ENCODE measurements around the gene COPS7A. TPM values are rescaled to one million over a fixed set of nuclear protein-coding genes. Genes with fewer than 3 reads are reported as not detected.

COPS7A gene
- total RNA-seq, 2 experiments from 2014 or later: 26.9 to 29.7 TPM

DNA sequence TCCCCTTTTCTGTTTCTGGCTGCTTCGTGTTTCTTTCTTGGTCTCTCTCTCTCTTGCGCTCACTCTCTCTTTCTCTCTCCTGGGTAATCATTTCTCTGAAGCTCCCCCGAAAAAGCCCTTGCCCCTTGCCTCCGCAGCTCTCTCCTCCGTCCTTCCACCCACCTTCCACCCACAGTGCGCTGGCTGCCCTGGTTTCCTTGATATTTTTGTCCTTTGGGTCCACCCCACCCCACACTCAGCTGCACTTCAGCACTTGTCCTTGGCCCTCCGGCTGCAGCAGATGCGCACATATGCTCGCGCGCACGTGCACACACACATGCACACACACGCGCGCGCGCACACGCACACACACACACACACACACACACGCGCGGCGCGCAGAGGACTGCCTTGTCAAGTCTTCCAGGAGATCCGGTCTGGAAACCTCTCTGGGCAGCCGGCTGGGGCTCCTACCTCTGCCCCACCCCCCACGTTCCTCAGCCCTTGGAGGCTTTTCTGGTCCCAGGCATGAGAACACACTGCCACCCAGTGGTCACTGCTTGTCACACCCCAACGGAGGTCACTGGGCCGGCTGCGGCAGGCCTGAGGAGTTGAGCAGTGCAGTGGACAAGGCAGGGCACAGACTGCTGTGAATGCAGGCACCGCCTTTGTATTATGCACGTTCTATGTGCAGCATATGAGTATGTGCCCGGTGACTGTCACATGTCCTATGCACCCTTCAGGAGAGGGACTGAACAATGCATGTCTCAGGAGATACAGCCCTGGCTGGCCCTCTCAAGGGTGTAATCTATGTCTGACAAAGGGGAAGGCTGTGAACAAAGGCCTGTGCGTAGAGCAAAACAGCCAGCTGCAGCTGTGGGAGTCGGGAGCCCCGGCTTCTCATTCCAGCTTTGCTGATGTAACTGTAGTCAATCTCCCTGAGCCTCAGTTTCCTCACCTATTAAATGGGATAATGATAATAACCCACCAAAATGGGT is 55.0 kb downstream of the COPS7A start:
- H3K4me3 Mint-ChIP-seq: peak overlapping the region; percentile 66
- peak; percentile 94 for DNase-seq
- H3K9me3 Mint-ChIP-seq (ENCODE audit: insufficient read depth): no peaks in the 10 kb centered on the region
- CTCF ChIA-PET: interaction anchor here (0.6 to 20.8 kb wide), 18 partner anchors 9 to 166 kb away, joined by 3 to 378 read pairs (median 4); partner anchors contain the start of genes CD4, LAG3, MLF2 and PTMS
- H3K27ac Mint-ChIP-seq: peak overlapping the region; percentile 79
- H3K36me3 Mint-ChIP-seq (ENCODE audit: low read depth): peaks cover 27% of the 10 kb centered on the region
- peaks cover 59% of the 10 kb centered on the region for H3K4me1 Mint-ChIP-seq (ENCODE audit: low read depth)
- no peaks in the 10 kb centered on the region for H3K27me3 Mint-ChIP-seq (ENCODE audit: low read depth)
- POLR2A ChIA-PET: interaction anchor here (0.6 to 9.3 kb wide), 4 partner anchors 12 to 211 kb away, joined by 3 to 66 read pairs (median 5); partner anchors contain the start of genes MLF2, NOP2 and PTMS
- peak; percentile 79 for ATAC-seq

DNA sequence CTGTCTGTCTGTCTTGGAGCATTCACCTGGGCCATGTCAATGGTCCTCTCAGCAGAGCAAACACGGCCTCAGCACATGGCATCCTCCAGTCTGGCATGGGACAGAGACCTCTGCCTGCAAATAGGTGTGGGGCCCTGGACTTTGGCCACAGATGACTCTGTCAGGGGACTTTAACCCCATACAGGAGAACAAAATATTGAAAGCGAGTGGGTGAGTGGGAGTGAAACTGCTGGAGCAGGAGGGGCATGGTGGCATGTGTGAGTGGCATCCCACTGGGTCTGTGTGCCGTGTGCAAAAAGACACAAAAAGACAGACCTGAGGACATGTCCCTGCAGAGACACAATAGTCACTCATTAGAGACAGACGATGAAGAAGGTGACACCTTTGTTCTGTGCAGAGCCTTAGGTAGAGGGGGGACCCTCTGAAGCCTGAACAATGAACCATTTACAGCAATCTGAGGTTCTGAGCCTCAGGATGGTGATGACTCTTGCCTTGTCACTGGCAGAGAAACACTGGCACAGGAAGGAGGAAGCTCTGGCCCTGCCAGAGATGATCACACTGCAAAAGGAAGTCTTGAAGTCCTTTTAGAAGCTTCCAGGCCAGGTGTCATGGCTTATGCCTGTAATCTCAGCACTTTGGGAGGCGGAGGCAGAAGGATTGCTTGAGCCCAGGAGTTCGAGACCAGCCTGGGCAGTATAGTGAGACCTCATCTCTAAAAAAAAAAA is 56.0 kb downstream of the COPS7A start:
- H3K27me3 Mint-ChIP-seq (ENCODE audit: low read depth): no peaks in the 10 kb centered on the region
- ChIA-PET POLR2A (interaction anchor here (0.6 to 2.1 kb wide), 5 partner anchors 8 to 30 kb away, joined by 4 to 12 read pairs (median 7); partner anchors contain the start of genes LAG3, MLF2 and PTMS), CTCF (interaction anchor here (0.6 to 20.8 kb wide), 14 partner anchors 9 to 166 kb away, joined by 3 to 378 read pairs (median 4); partner anchors contain the start of genes CD4, LAG3, MLF2 and PTMS)
- peak overlapping the region; percentile 62 for H3K27ac Mint-ChIP-seq
- H3K4me3 Mint-ChIP-seq: no peak overlapping the region
- H3K9me3 Mint-ChIP-seq (ENCODE audit: insufficient read depth): no peaks in the 10 kb centered on the region
- peaks cover 49% of the 10 kb centered on the region for H3K4me1 Mint-ChIP-seq (ENCODE audit: low read depth)
- ATAC-seq (no peak), DNase-seq (no peak)
- peaks cover 19% of the 10 kb centered on the region for H3K36me3 Mint-ChIP-seq (ENCODE audit: low read depth)

- no peak overlapping the region for H3K27ac Mint-ChIP-seq
- POLR2A ChIA-PET: interaction anchor here (0.6 to 2.1 kb wide), 7 partner anchors 9 to 50 kb away, joined by 3 to 12 read pairs (median 4); partner anchors contain the start of genes LAG3, MLF2 and PTMS
- CTCF ChIA-PET: interaction anchor here (0.6 to 20.8 kb wide), 14 partner anchors 9 to 166 kb away, joined by 3 to 378 read pairs (median 4); partner anchors contain the start of genes CD4, LAG3, MLF2 and PTMS
- no peak overlapping the region for H3K4me3 Mint-ChIP-seq
- peaks cover 14% of the 10 kb centered on the region for H3K36me3 Mint-ChIP-seq (ENCODE audit: low read depth)
- no peaks in the 10 kb centered on the region for H3K9me3 Mint-ChIP-seq (ENCODE audit: insufficient read depth)
- DNase-seq (no peak), ATAC-seq (no peak)
- H3K4me1 Mint-ChIP-seq (ENCODE audit: low read depth): peaks cover 42% of the 10 kb centered on the region
- no peaks in the 10 kb centered on the region for H3K27me3 Mint-ChIP-seq (ENCODE audit: low read depth)
These were observed 56.7 kb downstream of the COPS7A start for GRCh38 chr12:6780573-6780972.

Other genes starting within 250 kb of the COPS7A start
- gene MRPL51, start 230.8 kb upstream of the COPS7A start, total RNA-seq: 100 to 1,000 TPM; 217 to 228 TPM
- gene NCAPD2, start 229.9 kb upstream of the COPS7A start, total RNA-seq: 100 to 1,000 TPM; 195 to 201 TPM
- 1,000 to 10,000 TPM; 6,175 to 6,471 TPM for gene GAPDH, start 189.5 kb upstream of the COPS7A start, total RNA-seq
- gene IFFO1, start 168.0 kb upstream of the COPS7A start, total RNA-seq: 10 to 100 TPM; 24.9 to 25.5 TPM
- 10 to 100 TPM; 84.2 to 87.6 TPM for gene NOP2, start 155.8 kb upstream of the COPS7A start, total RNA-seq
- gene CHD4, start 116.7 kb upstream of the COPS7A start, total RNA-seq: 100 to 1,000 TPM; 277 to 292 TPM
- 10 to 100 TPM; 16.5 to 16.8 TPM for gene LPAR5, start 88.1 kb upstream of the COPS7A start, total RNA-seq
- gene ACRBP, start 76.6 kb upstream of the COPS7A start, total RNA-seq: 1 to 10 TPM in 1 of 2 experiments, under 1 TPM in 1; 0.76 to 1.7 TPM
- 10 to 100 TPM; 24.9 TPM for gene ING4, start 60.9 kb upstream of the COPS7A start, total RNA-seq
- 10 to 100 TPM; 71.9 to 76.4 TPM for gene ZNF384, start 34.7 kb upstream of the COPS7A start, total RNA-seq
- gene PIANP, start 23.2 kb upstream of the COPS7A start, total RNA-seq: not detected
- 100 to 1,000 TPM; 109 to 113 TPM for gene MLF2, start 29.1 kb downstream of the COPS7A start, total RNA-seq
- gene PTMS, start 42.3 kb downstream of the COPS7A start, total RNA-seq: 10 to 100 TPM; 42.9 to 47.4 TPM
- 10 to 100 TPM; 43.0 to 45.2 TPM for gene LAG3, start 48.5 kb downstream of the COPS7A start, total RNA-seq
- gene CD4, start 65.5 kb downstream of the COPS7A start, total RNA-seq: 1 to 10 TPM in 1 of 2 experiments, under 1 TPM in 1; 0.90 to 1.6 TPM
- gene GPR162, start 97.8 kb downstream of the COPS7A start, total RNA-seq: under 1 TPM; 0.13 to 0.34 TPM
- under 1 TPM in 1 of 2 experiments, not detected in 1; 0.26 TPM for gene P3H3, start 104.4 kb downstream of the COPS7A start, total RNA-seq
- gene GNB3, start 116.9 kb downstream of the COPS7A start, total RNA-seq: under 1 TPM in 1 of 2 experiments, not detected in 1; 0.08 TPM
- 100 to 1,000 TPM; 103 to 115 TPM for gene CDCA3, start 127.2 kb downstream of the COPS7A start, total RNA-seq
- 100 to 1,000 TPM; 105 to 108 TPM for gene USP5, start 128.1 kb downstream of the COPS7A start, total RNA-seq
- gene TPI1, start 143.5 kb downstream of the COPS7A start, total RNA-seq: 1,000 to 10,000 TPM; 1,505 to 1,545 TPM
- gene SPSB2, start 149.3 kb downstream of the COPS7A start, total RNA-seq: 10 to 100 TPM in 1 of 2 experiments, 1 to 10 TPM in 1; 10.0 to 11.2 TPM
- gene LRRC23, start 180.8 kb downstream of the COPS7A start, total RNA-seq: 1 to 10 TPM; 6.5 to 8.6 TPM
- gene ENO2, start 190.5 kb downstream of the COPS7A start, total RNA-seq: 100 to 1,000 TPM; 133 to 141 TPM
- 10 to 100 TPM; 21.6 to 24.5 TPM for gene ATN1, start 203.9 kb downstream of the COPS7A start, total RNA-seq
- not detected for gene RNU7-1, start 219.8 kb downstream of the COPS7A start, total RNA-seq
- 100 to 1,000 TPM; 184 to 185 TPM for gene C12orf57, start 220.0 kb downstream of the COPS7A start, total RNA-seq
- gene PTPN6, start 227.3 kb downstream of the COPS7A start, total RNA-seq: 100 to 1,000 TPM; 354 to 397 TPM
- 100 to 1,000 TPM; 226 to 236 TPM for gene PHB2, start 246.6 kb downstream of the COPS7A start, total RNA-seq
- 10 to 100 TPM; 54.9 to 58.7 TPM for gene EMG1, start 246.9 kb downstream of the COPS7A start, total RNA-seq

Data from activated CD8-positive, alpha-beta T cell treated with anti-CD3 and anti-CD28 coated beads, Interleukin-2, amount 10 ng/mL, durations not matched to agents 7 days and 5 days (primary cell).